Peyer's patch (tissue), 4 donors: ENCODE results near the gene FAM234B. TPM values are rescaled to one million over a fixed set of nuclear protein-coding genes. Genes with fewer than 3 reads are reported as not detected.

ENCODE experiments used
- DNase-seq, 3 donors: peaks; one replicate each; pipeline ENCODE4 v3.0.0-alpha.2; 2017 to 2019
- H3K27ac ChIP-seq, 4 donors: fragments of 200-600 bp; sonication (generic); one replicate each; pipeline ENCODE4 v1.5.1; 2016 to 2019
- H3K27me3 ChIP-seq, 2 donors: fragments of 200-600 bp; sonication (generic); one replicate each; pipeline ENCODE4 v1.5.1; 2019
- H3K36me3 ChIP-seq, 3 donors: fragments of 200-600 bp; sonication (generic); one replicate each; pipeline ENCODE4 v1.5.1; 2016 to 2019
- H3K4me1 ChIP-seq, 4 donors: fragments of 200-600 bp; sonication (generic); one replicate each; pipeline ENCODE4 v1.5.1; 2016 to 2019
- H3K4me3 ChIP-seq, 4 donors: fragments of 200-600 bp; sonication (generic); 1 replicate in 3 of 4; 2 replicates in 1 of 4; pipeline ENCODE4 v1.5.1; 2016 to 2019; ENCODE audit warnings: mild to moderate bottlenecking in 1 of 4
- H3K9me3 ChIP-seq, 4 donors: fragments of 200-600 bp; sonication (generic); one replicate each; pipeline ENCODE4 v1.5.1; 2016 to 2019; ENCODE audit warnings: mild to moderate bottlenecking in 1 of 4
- POLR2A ChIP-seq, 2 donors: fragments of 450-650 bp; IDR thresholded peaks; one replicate each; pipeline ENCODE4 v1.5.1; 2017; ENCODE audit warnings: antibody characterized with exemption in 2 of 2, mild to moderate bottlenecking in 2 of 2, moderate library complexity in 2 of 2
- total RNA-seq, 4 donors: library from RNA; depleted of rRNA; stranded (reverse); fragments of >200 nt; gene quantifications; one replicate each; pipeline ENCODE4 v1.1.0, GENCODE V29; 2016
- TF ChIP-seq, protein P1 (sequence below), 6 experiments: fragments of 450-650 bp in 4 of 6; fragments of 200-600 bp in 2 of 6; sonication (generic) in 1 of 6; IDR thresholded peaks; one replicate each; pipeline ENCODE4 v1.5.1; 2017 to 2019; ENCODE audit warnings: antibody characterized with exemption in 6 of 6, mild to moderate bottlenecking in 3 of 6, moderate library complexity in 1 of 6

Gene FAM234B
- total RNA-seq, 4 donors from 2014 or later, result 6.5 to 9.1 (median 7.2) TPM

DNA sequence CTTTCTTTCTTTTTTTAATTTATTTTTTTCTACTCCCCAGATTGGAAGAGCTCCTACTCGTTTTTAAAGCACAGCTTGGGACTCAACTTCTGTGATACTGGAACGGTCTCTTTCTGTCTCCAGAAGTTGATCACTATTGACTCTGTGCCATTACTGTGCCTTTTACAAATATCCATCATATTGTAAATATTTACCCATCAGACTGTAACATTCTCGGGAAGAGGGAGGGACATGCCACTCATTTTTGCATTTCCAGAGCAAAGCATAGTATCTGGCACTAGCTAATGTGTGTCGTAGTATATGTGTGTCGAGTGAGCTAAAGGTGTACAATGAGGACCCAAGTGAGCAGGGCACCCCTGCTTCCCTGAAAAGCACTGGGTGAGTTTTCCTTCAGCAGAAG is 83.3 kb downstream of the FAM234B start:
- no peak for TF ChIP-seq POLR2A (IDR thresholded peaks at IDR 0.05)
- TF ChIP-seq, protein P1, sequence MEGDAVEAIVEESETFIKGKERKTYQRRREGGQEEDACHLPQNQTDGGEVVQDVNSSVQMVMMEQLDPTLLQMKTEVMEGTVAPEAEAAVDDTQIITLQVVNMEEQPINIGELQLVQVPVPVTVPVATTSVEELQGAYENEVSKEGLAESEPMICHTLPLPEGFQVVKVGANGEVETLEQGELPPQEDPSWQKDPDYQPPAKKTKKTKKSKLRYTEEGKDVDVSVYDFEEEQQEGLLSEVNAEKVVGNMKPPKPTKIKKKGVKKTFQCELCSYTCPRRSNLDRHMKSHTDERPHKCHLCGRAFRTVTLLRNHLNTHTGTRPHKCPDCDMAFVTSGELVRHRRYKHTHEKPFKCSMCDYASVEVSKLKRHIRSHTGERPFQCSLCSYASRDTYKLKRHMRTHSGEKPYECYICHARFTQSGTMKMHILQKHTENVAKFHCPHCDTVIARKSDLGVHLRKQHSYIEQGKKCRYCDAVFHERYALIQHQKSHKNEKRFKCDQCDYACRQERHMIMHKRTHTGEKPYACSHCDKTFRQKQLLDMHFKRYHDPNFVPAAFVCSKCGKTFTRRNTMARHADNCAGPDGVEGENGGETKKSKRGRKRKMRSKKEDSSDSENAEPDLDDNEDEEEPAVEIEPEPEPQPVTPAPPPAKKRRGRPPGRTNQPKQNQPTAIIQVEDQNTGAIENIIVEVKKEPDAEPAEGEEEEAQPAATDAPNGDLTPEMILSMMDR (IDR thresholded peaks at IDR 0.05), result no peak
- Histone ChIP-seq H3K4me1 (no peaks in the 10 kb centered on the region), H3K4me3 (no peak overlapping the region), H3K9me3 (no peaks in the 10 kb centered on the region), H3K36me3 (no peaks in the 10 kb centered on the region), H3K27ac (no peak overlapping the region), H3K27me3 (no peaks in the 10 kb centered on the region)
- DNase-seq, result no peak

DNA sequence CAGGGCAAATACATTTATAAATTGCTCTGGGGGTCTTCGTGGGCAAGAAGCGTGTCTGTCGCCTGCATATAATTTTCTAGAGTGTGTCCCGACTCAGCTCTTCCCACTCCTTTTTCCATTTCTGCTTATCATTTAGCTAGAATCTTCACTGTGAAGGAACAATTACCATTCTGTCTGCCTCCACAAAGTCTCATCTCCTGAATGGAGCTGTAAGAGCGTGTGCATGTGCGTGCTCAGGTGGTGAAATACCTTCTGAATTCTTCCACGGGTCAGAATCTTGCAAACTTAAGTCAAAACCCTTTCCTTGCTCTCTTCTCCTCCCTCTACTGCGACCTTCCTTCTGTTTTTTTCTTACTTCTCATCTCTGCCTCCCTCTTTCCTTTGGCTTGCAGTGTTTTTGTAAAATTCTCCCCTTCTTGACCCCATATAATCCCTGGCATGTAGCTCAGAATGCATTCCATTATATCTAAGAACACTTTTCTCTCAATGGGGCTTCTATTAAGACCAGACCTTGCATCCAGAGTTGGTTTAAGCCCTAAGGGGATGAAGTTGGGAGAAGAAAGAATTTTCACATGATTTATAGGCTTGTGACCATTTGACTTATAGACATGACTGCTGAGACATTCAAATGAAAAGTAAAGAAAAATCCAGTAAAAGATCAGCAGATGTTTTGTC is 84.2 kb downstream of the FAM234B start:
- Histone ChIP-seq H3K27ac (no peak overlapping the region), H3K9me3 (no peaks in the 10 kb centered on the region), H3K4me1 (no peaks in the 10 kb centered on the region), H3K27me3 (no peaks in the 10 kb centered on the region), H3K36me3 (no peaks in the 10 kb centered on the region), H3K4me3 (no peak overlapping the region)
- TF ChIP-seq POLR2A (IDR thresholded peaks at IDR 0.05), result no peak
- TF ChIP-seq, protein P1 (IDR thresholded peaks at IDR 0.05), result no peak
- no peak for DNase-seq

DNA sequence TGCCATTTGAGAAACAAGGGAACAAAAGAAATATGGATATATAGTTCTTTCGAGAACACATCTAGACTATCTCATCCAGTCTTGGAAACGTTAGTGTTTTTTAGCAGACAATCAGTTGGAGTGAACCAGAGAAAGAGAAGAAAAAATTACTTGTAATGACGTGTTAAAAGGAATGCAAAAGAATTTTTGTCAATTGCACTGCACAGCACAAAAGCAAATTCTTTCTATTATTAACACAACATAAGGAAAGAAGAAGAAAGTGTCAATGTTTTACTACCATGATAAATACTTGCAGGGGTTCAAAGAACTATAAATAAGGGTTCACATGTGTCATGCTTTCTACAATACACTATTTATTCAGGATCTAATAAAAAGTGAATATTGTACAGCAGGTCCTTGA is 86.8 kb downstream of the FAM234B start:
- no peaks in the 10 kb centered on the region for H3K36me3 ChIP-seq
- TF ChIP-seq, protein P1 (IDR thresholded peaks at IDR 0.05), result no peak
- no peak for TF ChIP-seq POLR2A (IDR thresholded peaks at IDR 0.05)
- no peak overlapping the region for H3K4me3 ChIP-seq
- H3K4me1 ChIP-seq, result no peaks in the 10 kb centered on the region
- H3K27ac ChIP-seq, result no peak overlapping the region
- DNase-seq, result no peak
- no peaks in the 10 kb centered on the region for H3K9me3 ChIP-seq
- H3K27me3 ChIP-seq, result no peaks in the 10 kb centered on the region

Other genes with a start within 250 kb of the FAM234B start
- gene DDX47, start 231.0 kb upstream of the FAM234B start, total RNA-seq, result 10 to 100 TPM; 23.5 to 39.9 (median 33.1) TPM
- 100 to 1,000 TPM in 1 of 4 donors, 10 to 100 TPM in 3; 16.5 to 106 (median 91.1) TPM for gene GPRC5A, start 152.8 kb upstream of the FAM234B start, total RNA-seq
- 1 to 10 TPM in 1 of 4 donors, not detected in 3; 1.3 TPM for gene GPRC5D, start 92.2 kb upstream of the FAM234B start, total RNA-seq
- gene HEBP1, start 44.1 kb upstream of the FAM234B start, total RNA-seq, result 100 to 1,000 TPM in 3 of 4 donors, 10 to 100 TPM in 1; 68.5 to 196 (median 184) TPM
- gene GSG1, start 59.3 kb downstream of the FAM234B start, total RNA-seq, result 1 to 10 TPM in 1 of 4 donors, not detected in 3; 1.1 TPM
- 100 to 1,000 TPM in 1 of 4 donors, 10 to 100 TPM in 3; 37.1 to 110 (median 87.3) TPM for gene EMP1, start 152.3 kb downstream of the FAM234B start, total RNA-seq